ENCODE results near the gene TXNL1. TPM values are rescaled to one million over a fixed set of nuclear protein-coding genes. Genes with fewer than 3 reads are reported as not detected.

TXNL1 gene
- total RNA-seq, 1 experiment from 2014 or later: 75.8 TPM

GRCh38 chr18:56645415-56646016 is 7.1 kb upstream of the TXNL1 start:
- Histone ChIP-seq H3K4me2 (ENCODE audit: low read length) (no peak overlapping the region), H4K20me1 (ENCODE audit: low read length) (no peaks in the 10 kb centered on the region), H3K4me1 (ENCODE audit: insufficient read depth, low read length) (peaks cover 15% of the 10 kb centered on the region), H3K27ac (ENCODE audit: low read length) (no peak overlapping the region), H3K9me2 (replicated peaks; ENCODE audit: low read length) (no peaks in the 10 kb centered on the region), H3F3A (ENCODE audit: low read length, unreplicated experiment) (no peaks in the 10 kb centered on the region), H3K4me3 (ENCODE audit: low read length) (no peak overlapping the region), H3K9me3 (ENCODE audit: low read length) (no peaks in the 10 kb centered on the region), H3K9ac (ENCODE audit: low read length) (no peak overlapping the region), H2AFZ (ENCODE audit: low read length) (no peak overlapping the region), H3K36me3 (ENCODE audit: low read depth, low read length) (no peaks in the 10 kb centered on the region), H3K79me2 (ENCODE audit: low read length) (no peaks in the 10 kb centered on the region), H3K27me3 (ENCODE audit: low read length) (no peaks in the 10 kb centered on the region)
- intact Hi-C loops (cut with micrococcal nuclease): loop anchor here (2.0 kb wide), 1 partner anchor 57 kb away; no protein-coding TSS in a partner anchor
- ChIA-PET CTCF (interaction anchor here (0.6 kb wide), 1 partner anchor 14 kb away, joined by 3 read pairs; no protein-coding TSS in a partner anchor), POLR2A (ENCODE audit: unreplicated experiment) (no interaction called here)
- no TSS peak for BruUV-seq (replicated peaks)
- peak; percentile 45 for DNase-seq
- TF ChIP-seq EZH2 (IDR thresholded peaks at IDR 0.05; ENCODE audit: low read length, unreplicated experiment) (no peak), CTCF (conservative IDR thresholded peaks at IDR 0.05; ENCODE audit: low read depth, low read length) (peak; percentile 69)
- peak; percentile 21; the same call in 1 of the 2 replicates for ATAC-seq

GRCh38 chr18:56643381-56643780 is 5.0 kb upstream of the TXNL1 start:
- H3K9me2 ChIP-seq (replicated peaks; ENCODE audit: low read length): no peaks in the 10 kb centered on the region
- H3K4me2 ChIP-seq (ENCODE audit: low read length): no peak overlapping the region
- peaks cover 19% of the 10 kb centered on the region for H3K4me1 ChIP-seq (ENCODE audit: insufficient read depth, low read length)
- no peaks in the 10 kb centered on the region for H3K9me3 ChIP-seq (ENCODE audit: low read length)
- no peak for DNase-seq
- H3K4me3 ChIP-seq (ENCODE audit: low read length): no peak overlapping the region
- ATAC-seq: no peak
- no peaks in the 10 kb centered on the region for H3F3A ChIP-seq (ENCODE audit: low read length, unreplicated experiment)
- H3K27me3 ChIP-seq (ENCODE audit: low read length): no peaks in the 10 kb centered on the region
- no peaks in the 10 kb centered on the region for H3K36me3 ChIP-seq (ENCODE audit: low read depth, low read length)
- ChIA-PET POLR2A (ENCODE audit: unreplicated experiment) (no interaction called here), CTCF (no interaction called here)
- no peak overlapping the region for H2AFZ ChIP-seq (ENCODE audit: low read length)
- H3K27ac ChIP-seq (ENCODE audit: low read length): no peak overlapping the region
- peaks cover under 1% of the 10 kb centered on the region for H3K79me2 ChIP-seq (ENCODE audit: low read length)
- H4K20me1 ChIP-seq (ENCODE audit: low read length): no peaks in the 10 kb centered on the region
- H3K9ac ChIP-seq (ENCODE audit: low read length): no peak overlapping the region
- TF ChIP-seq CTCF (conservative IDR thresholded peaks at IDR 0.05; ENCODE audit: low read depth, low read length) (no peak), EZH2phosphoT487 (IDR thresholded peaks at IDR 0.05; ENCODE audit: borderline replicate concordance, low read length) (no peak), EZH2 (IDR thresholded peaks at IDR 0.05; ENCODE audit: low read length, unreplicated experiment) (no peak)
- no TSS peak for BruUV-seq (replicated peaks)
- intact Hi-C loops (cut with micrococcal nuclease): no loop called here

- Histone ChIP-seq H3K4me3 (ENCODE audit: low read length) (no peak overlapping the region), H3K79me2 (ENCODE audit: low read length) (peaks cover 16% of the 10 kb centered on the region), H3K9ac (ENCODE audit: low read length) (no peak overlapping the region), H3K4me2 (ENCODE audit: low read length) (no peak overlapping the region), H2AFZ (ENCODE audit: low read length) (peak overlapping the region; percentile 33; the same call in 1 of the 2 replicates), H3K27me3 (ENCODE audit: low read length) (no peaks in the 10 kb centered on the region), H3K36me3 (ENCODE audit: low read depth, low read length) (no peaks in the 10 kb centered on the region), H3K4me1 (ENCODE audit: insufficient read depth, low read length) (peaks cover 19% of the 10 kb centered on the region), H3K9me2 (replicated peaks; ENCODE audit: low read length) (no peaks in the 10 kb centered on the region), H3K27ac (ENCODE audit: low read length) (peak overlapping the region; percentile 43), H4K20me1 (ENCODE audit: low read length) (peaks cover 11% of the 10 kb centered on the region), H3K9me3 (ENCODE audit: low read length) (no peaks in the 10 kb centered on the region), H3F3A (ENCODE audit: low read length, unreplicated experiment) (no peaks in the 10 kb centered on the region)
- no TSS peak for BruUV-seq (replicated peaks)
- ATAC-seq: peak; percentile 28
- TF ChIP-seq EZH2 (IDR thresholded peaks at IDR 0.05; ENCODE audit: low read length, unreplicated experiment) (no peak), EZH2phosphoT487 (IDR thresholded peaks at IDR 0.05; ENCODE audit: borderline replicate concordance, low read length) (no peak), CTCF (conservative IDR thresholded peaks at IDR 0.05; ENCODE audit: low read depth, low read length) (no peak)
- intact Hi-C loops (cut with micrococcal nuclease): no loop called here
- ChIA-PET POLR2A (ENCODE audit: unreplicated experiment) (interaction anchor here (0.7 kb wide), 1 partner anchor 1193 kb away, joined by 4 read pairs; no protein-coding TSS in a partner anchor), CTCF (no interaction called here)
- peak; percentile 65 for DNase-seq
Observed at GRCh38 chr18:56641714-56642337, 3.4 kb upstream of the TXNL1 start.
